GM21528 (cell line): ENCODE measurements around the gene MICAL3.
"Not testable (repeated sequence)": the region's sequence is repeated elsewhere in the genome, so short reads cannot be mapped to it uniquely, and the experiment has no call there.

Experiments used
- ATAC-seq: cut with Tn5 transposase; IDR thresholded peaks from one replicate; pipeline ENCODE4 v1.9.1; 2021; ENCODE audit warnings: mild to moderate bottlenecking, moderate library complexity; ENCODE audit not compliant: unreplicated experiment, low FRiP score

Gene MICAL3

GRCh38 chr22:18032455-18033101 lies 8.2 kb upstream of the MICAL3 start:
- ATAC-seq: no peak

GRCh38 chr22:18031695-18032454 lies 7.5 kb upstream of the MICAL3 start:
- no peak for ATAC-seq

GRCh38 chr22:18029686-18030267 lies 5.4 kb upstream of the MICAL3 start:
- ATAC-seq: no peak

DNA sequence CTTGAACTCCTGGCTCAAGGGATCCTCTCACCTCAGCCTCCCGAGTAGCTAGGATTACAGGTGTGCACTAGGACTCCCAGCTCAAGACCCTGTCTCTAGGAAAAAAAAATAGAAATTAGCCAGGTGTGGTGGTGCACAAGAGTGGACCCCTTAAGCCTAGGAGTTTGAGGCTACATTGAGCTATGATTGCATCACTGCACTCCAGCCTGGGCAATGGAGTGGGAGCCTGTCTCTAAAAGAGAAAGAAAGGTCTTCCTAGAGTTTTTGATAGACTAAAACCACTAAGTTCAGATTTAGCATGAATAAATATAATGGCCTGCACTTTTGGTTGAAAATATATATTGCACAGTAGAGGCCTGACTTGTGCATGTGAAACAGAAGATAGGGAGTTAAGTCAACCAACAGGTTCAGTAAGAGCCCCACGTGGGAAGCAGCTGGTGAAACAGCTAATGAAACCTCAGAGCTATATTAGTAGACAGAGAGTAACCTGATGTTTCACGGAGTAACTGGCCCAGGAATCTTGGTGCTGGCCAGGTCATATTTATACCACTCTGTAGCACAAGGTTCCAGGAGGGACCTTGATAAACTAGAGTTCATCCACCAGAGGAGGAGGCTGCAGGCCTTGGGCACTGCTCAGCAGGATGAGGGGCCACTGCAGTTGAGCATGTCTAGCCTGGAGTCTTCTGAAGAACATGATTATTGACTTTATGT lies 4.6 kb upstream of the MICAL3 start:
- no peak for ATAC-seq

GRCh38 chr22:18025898-18026297 lies 1.5 kb upstream of the MICAL3 start:
- ATAC-seq: not testable (repeated sequence)

- no peak for ATAC-seq
These were observed 777 bp upstream of the MICAL3 start for GRCh38 chr22:18024956-18025720.

DNA sequence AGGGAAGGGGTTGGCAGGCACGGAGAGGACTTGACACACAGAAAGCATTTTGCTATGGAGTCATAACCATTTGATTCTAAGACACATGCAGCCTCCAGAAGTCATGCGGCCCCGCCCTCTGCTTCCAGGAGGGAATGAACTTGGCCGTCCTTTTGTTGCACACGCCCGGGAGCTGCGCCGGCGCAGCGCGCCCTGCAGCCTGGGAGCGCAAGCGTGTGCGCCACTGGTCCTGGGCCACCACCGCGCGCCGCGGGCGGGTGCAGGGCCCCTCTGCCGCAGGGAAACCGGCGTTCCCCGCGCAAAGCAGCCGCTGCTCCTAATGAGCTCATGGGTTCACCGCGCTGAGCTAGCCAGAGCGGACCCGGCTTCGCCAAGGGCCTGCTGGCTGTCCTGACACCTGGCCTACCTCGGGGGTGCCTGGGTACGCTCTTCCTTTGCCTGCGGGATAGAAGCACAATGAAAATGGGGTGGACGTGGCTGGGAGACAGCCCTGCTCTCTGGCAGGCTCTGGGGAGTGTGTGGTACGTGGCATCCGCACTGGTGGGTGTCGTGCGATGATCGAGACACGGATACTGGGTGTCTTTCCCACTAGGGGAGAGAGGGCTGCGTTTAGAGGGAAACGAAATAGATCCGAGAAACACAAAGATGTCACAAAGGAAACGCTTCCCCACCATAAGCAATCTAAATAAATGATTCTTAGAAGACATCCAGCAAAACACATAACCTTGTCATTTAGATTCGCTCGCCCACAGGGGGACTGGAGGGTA lies 669 bp downstream of the MICAL3 start:
- ATAC-seq: no peak

DNA sequence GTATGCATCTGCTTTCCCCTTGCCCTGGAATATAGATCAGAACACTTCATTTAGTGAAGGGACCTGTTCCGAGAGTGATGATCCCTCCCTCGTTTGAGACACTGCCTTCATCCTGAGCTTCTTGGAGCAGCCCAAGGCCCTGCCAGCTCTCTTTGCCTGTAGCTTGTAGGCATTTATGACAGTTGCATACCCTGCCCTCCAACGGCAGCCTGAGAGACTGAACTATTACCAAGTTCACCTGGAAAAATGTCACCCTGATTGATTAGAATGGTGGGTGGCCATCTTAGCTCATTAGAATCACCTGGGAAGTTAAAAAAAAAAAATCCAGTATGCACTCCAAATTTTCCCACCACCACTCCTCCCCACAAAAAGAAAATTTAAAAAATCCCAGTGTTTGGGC lies 1.5 kb downstream of the MICAL3 start:
- ATAC-seq: no peak

DNA sequence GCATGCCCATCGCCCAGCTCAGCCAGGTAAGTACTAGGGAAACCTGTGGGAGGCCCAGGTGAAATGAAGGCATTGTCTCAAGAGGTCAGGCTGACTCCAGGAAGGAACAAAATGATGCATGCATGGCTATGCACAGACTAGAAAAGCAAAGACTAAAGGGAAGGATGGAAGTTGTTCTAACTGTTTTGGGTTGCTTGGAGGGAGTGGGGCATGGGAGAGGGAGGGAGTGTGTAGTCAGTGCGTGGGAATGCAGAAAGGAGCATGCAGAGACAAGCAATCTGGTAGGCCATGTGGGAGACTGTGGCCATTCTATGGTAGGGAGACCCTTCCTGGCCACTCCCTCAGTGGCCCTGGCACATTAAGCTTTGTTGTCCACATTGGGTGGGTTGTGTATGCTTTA lies 2.9 kb downstream of the MICAL3 start:
- ATAC-seq: no peak

- not testable (repeated sequence) for ATAC-seq
These were observed 3.6 kb downstream of the MICAL3 start for GRCh38 chr22:18020743-18021142.

DNA sequence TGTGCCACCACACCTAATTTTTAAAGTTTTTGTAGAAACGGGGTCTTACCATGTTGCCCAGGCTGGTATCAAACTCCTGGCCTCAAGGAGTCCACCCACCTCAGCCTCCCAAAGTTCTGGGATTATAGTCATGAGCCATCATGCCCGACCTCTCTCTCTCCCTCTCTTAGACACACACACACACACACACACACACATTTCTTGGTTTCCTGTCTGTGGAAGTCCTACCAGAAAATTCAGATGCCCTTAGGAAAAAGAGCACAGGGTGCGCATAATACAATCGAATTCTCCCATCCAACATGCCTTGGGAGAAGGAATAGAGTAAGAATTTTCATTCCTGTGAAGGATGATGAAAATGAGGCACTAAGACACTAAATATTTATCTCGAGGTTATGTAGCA lies 10.4 kb downstream of the MICAL3 start:
- ATAC-seq: no peak

- ATAC-seq: no peak
These were observed 10.9 kb downstream of the MICAL3 start for GRCh38 chr22:18013436-18013835.

- ATAC-seq: no peak
These were observed 11.8 kb downstream of the MICAL3 start for GRCh38 chr22:18012531-18012930.

- no peak for ATAC-seq
These were observed 14.1 kb downstream of the MICAL3 start for GRCh38 chr22:18010266-18010665.

DNA sequence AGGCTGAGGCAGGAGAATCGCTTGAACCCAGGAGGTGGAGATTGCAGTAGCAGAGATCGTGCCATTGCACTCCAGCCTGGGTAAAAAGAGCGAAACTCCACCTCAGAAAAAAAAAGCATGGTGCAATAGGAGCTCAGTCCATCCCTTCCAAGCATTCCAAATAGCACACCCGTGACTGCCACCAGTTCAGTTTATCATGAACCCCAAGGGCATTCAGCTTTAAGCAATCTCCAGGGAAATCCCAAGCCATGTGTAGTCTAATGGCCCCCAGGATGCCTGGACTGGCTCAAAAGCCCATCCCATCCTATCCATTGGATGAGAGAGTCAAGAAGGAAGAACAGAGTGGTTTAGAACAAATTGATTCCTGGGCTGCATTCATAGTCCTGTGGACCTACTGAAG lies 16.2 kb downstream of the MICAL3 start:
- no peak for ATAC-seq

DNA sequence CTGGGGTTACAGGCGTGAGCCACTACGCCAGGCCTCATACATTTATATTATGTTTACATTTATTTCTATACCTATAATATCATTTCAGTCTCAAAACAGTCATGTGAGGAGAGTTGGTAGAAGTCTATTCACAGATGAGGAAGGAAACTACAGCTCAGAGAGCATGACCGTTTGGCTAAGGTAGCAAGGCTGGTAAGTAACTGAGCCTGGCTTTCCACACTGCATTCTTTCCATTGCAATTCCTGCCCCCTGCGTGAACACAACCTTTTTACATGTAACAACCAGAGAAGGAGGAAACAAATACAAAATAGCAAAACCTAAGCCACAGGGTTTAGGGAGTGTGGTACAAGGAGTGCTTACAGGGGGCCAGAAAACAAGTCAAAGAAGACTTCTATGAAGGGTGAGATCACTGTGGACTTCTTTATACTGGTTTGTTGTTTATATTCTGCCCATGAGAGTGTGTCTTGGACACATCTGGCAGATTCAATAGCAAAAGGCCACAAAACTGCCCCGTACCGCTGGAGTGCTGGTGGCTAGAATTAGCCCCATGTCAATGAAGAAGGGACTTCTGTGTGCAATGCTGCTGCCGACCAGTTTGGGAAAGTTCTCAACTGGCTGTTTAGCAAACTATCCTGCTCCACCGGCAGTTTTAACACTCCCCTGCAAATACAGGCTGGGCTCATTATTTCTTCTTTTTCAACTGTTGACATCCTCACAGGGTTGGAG lies 19.0 kb downstream of the MICAL3 start:
- no peak for ATAC-seq

DNA sequence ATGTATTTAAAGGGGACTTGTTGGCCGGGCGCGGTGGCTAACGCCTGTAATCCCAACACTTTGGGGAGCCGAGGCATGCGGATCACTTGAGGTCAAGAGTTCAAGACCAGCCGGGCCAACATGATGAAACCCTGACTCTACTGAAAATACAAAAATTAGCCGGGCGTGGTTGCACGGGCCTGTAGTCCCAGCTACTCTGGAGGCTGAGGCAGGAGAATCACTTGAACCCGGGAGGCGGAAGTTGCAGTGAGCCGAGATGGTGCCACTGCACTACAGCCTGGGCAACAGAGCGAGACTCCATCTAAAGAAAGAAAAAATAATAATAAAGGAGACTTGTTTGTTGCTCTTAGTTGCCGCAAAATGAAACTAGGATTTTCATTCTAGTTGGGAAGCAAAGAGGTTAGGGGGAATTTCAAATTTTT lies 22.5 kb downstream of the MICAL3 start:
- not testable (repeated sequence) for ATAC-seq

GRCh38 chr22:18001040-18001893 lies 23.1 kb downstream of the MICAL3 start:
- no peak for ATAC-seq
